SKM-1 treated with dmso at 0.1 percent for 144 hours (cell line): ENCODE data around the gene CAPN1.
"Not testable (repeated sequence)": the region's sequence is repeated elsewhere in the genome, so short reads cannot be mapped to it uniquely, and the experiment has no call there.

Experiments used
- DNase-seq: peaks from one replicate; lab custom pipeline; 2025; ENCODE audit not compliant: unreplicated experiment; lab: John Stamatoyannopoulos, UW

CAPN1 gene

GRCh38 chr11:65216830-65217229 is 35.1 kb downstream of the CAPN1 start:
- DNase-seq, result no peak

GRCh38 chr11:65217441-65218423 is 36.0 kb downstream of the CAPN1 start:
- no peak for DNase-seq

- no peak for DNase-seq
These were observed 36.7 kb downstream of the CAPN1 start for GRCh38 chr11:65218446-65218845.

DNA sequence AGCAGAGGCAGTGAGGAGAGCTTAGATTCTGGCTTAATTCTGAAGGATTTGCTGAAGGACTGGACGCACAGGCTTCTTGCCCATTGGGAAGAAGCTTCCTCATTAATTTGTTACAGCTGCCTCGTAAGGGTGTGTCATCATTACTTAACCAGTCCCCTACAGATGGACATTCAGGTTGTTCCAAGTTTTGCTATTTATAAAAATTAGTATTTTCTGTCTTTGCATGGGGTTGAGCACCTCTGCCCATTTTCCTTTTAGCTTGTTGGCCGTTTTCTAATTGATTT is 38.1 kb downstream of the CAPN1 start:
- DNase-seq, result no peak

DNA sequence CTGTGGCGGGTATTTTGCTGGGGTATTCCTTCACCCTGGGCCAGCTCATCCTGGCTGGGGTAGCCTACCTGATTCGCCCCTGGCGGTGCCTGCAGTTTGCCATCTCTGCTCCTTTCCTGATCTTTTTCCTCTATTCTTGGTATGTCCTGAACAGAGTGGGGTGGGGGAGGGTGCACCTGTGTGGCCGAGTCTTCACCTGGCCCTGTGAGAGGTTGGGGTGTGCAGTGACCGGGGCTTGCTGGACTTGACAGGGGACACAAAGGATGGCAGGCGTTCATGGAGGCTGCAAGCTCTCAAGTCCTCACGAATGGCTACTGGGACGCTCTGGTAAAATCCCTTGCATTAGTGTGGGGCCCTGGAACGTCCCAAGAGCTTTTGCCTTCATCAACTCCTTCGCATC is 39.3 kb downstream of the CAPN1 start:
- no peak for DNase-seq

GRCh38 chr11:65223011-65223410 is 41.3 kb downstream of the CAPN1 start:
- no peak for DNase-seq

- DNase-seq, result no peak
These were observed 43.2 kb downstream of the CAPN1 start for GRCh38 chr11:65224930-65225278.

- peak; percentile 67 for DNase-seq
These were observed 43.8 kb downstream of the CAPN1 start for GRCh38 chr11:65225279-65226102.

GRCh38 chr11:65226103-65226442 is 44.3 kb downstream of the CAPN1 start:
- DNase-seq, result no peak

- no peak for DNase-seq
These were observed 46.2 kb downstream of the CAPN1 start for GRCh38 chr11:65227879-65228278.

- no peak for DNase-seq
These were observed 54.7 kb downstream of the CAPN1 start for GRCh38 chr11:65236194-65237059.

- DNase-seq, result not testable (repeated sequence)
These were observed 56.6 kb downstream of the CAPN1 start for GRCh38 chr11:65238302-65238701.

GRCh38 chr11:65241134-65241533 is 59.4 kb downstream of the CAPN1 start:
- no peak for DNase-seq

DNA sequence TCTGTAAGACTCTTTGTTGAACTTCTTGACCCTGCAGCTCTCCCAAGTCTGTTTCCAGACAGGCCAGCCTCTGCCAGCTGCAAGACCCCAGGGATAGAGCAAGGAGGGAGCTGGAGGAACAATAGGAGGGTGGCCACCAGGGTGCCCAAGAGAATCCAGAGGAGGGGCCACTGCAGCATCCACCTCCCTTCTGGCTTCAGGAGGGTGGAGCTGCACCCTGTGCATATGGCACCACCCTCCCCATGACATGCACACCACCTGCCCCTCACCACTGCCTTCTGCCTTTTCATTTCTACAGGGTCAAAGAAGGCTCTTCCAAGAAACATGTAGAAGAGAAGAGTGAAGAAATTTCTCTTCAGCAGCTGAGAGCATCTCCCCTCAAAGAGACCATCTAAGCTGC is 60.0 kb downstream of the CAPN1 start:
- no peak for DNase-seq

GRCh38 chr11:65242389-65242788 is 60.7 kb downstream of the CAPN1 start:
- no peak for DNase-seq

DNA sequence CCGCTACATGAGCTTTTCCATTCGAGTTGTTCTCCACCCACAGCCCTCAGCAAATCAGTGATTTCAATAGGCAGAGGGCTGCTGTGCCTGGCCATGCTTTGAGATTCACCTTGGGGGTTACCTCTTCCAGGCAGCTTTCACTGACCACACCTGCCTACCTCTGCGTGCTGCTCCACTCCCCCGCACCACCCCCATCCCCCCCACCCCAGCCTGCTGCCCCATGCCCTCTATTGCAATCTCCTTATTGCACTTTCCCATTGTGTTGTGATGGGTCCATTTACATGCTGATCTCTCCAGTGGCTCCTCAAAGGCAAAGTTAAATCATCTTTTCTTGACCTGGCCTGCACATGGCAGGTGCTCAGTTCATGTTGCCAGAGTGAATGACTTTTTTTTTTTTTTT is 62.1 kb downstream of the CAPN1 start:
- DNase-seq, result no peak

- DNase-seq, result not testable (repeated sequence)
These were observed 63.3 kb downstream of the CAPN1 start for GRCh38 chr11:65245046-65245445.

DNA sequence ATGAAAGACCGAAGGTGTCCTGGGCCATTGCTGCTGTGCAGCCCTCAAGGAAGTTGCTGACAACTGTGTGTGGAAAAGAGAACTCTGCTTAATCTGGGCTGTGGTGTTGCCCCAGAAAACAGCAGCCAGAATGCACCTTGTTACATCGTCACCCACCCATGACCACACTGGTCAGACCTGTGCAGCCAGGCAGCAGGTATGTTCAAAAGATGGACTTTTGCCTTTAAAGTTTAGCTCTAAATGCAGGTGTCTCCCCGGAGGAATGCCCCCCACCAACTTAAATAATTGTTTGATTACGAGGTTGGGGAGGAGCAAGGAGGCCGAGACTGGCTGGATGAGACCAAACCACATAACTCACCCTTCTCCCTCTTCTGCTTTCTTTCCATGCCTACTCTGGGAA is 64.8 kb downstream of the CAPN1 start:
- no peak for DNase-seq

DNA sequence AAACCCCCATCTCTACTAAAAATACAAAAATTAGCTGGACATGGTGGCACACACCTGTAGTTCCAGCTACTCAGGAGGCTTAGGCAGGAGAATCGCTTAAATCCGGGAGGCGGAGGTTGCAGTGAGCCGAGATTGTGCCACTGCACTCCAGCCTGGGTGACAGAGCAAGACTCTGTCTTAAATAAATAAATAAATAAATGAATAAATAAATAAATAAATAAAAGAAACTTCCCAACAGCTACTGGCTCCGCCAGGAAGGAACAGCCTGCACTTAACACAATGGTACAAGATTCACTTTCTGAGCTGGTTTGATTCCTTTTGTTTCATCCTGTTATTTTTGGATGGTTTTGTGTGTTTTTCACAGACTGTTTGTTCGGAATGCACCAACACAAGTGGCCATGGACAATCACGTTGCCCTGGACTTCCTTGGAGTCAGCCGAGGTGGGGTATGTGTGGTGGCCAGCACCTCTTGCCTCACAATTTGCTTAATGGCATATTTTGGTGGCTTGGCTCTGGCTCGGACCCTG is 66.5 kb downstream of the CAPN1 start:
- not testable (repeated sequence) for DNase-seq

DNA sequence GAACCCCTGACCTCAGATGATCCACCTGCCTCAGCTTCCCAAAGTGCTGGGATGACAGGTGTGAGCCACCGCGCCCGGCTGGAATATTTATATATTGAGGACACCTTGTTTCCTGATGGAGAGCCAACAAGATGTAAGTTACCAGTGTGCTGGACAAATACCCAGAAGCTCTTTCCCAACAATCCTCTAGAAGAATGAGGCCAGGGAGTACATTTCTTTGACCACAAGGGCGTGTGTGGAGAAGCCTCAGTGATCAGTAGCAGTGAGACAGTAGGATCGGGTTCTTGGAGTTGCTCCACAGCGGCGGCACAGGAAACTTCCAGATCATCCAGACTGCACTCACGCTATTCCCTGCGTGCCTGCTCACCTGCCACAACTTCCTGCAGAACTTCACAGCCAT is 69.7 kb downstream of the CAPN1 start:
- DNase-seq, result no peak

GRCh38 chr11:65254724-65255123 is 73.0 kb downstream of the CAPN1 start:
- DNase-seq, result no peak
